Caco-2 (cell line): Measurements from ENCODE around the gene RNPEP. TPM values are rescaled to one million over a fixed set of nuclear protein-coding genes. Genes with fewer than 3 reads are reported as not detected.

Experiments used
- microRNA-seq: library from miRNA; unstranded; fragments of <30 nt; microRNA quantifications from one replicate; pipeline ENCODE4 v1.2.0, GENCODE V29; 2022
- total RNA-seq: library from RNA; stranded (reverse); gene quantifications from 2 replicates; pipeline ENCODE4 v1.2.3, GENCODE V29; 2022

RNPEP gene
- total RNA-seq, 1 experiment from 2014 or later = 75.9 TPM

Small RNA genes lying within 50 kb of the gene (microRNA-seq; reads per million reads assigned to microRNA genes)
- not detected for gene MIR6740

Other genes with a start within 250 kb of the RNPEP start
- gene IPO9, start 153.5 kb upstream of the RNPEP start, total RNA-seq = 95.1 and 107 TPM in 2 replicates
- 1.7 and 3.0 TPM in 2 replicates for gene SHISA4, start 93.8 kb upstream of the RNPEP start, total RNA-seq
- gene LMOD1, start 36.1 kb upstream of the RNPEP start, total RNA-seq = 0.11 TPM in 1 of 2 replicates, not detected in the other
- gene TIMM17A, start 27.1 kb upstream of the RNPEP start, total RNA-seq = 63.7 and 64.1 TPM in 2 replicates
- 116 and 126 TPM in 2 replicates for gene ELF3, start 27.9 kb downstream of the RNPEP start, total RNA-seq
- 0.07 TPM in 2 replicates for gene GPR37L1, start 140.3 kb downstream of the RNPEP start, total RNA-seq
- 25.0 and 27.8 TPM in 2 replicates for gene ARL8A, start 162.1 kb downstream of the RNPEP start, total RNA-seq
- gene PTPN7, start 178.0 kb downstream of the RNPEP start, total RNA-seq = not detected in 2 replicates
- gene LGR6, start 211.2 kb downstream of the RNPEP start, total RNA-seq = 0.36 TPM in 1 of 2 replicates, not detected in the other